Heart right ventricle (tissue), 16 donors: ENCODE data around the gene MTG2. TPM values are rescaled to one million over a fixed set of nuclear protein-coding genes. Genes with fewer than 3 reads are reported as not detected.

Experiments used
- ATAC-seq, 8 donors: fragments of 200-7000 bp; cut with Tn5 transposase; one replicate each; pipeline ENCODE4 v1.9.1; 2020; ENCODE audit warnings: mild to moderate bottlenecking in 8 of 8, moderate library complexity in 8 of 8, moderate number of reproducible peaks in 1 of 8
- DNase-seq, 2 donors: peaks; one replicate each; pipeline ENCODE4 v3.0.0-alpha.2; 2020
- H3K27ac ChIP-seq, 10 donors: fragments of 200-600 bp; sonication (generic) in 2 of 10; one replicate each; pipeline versions ENCODE4 v1.5.0 to v1.8.0; 2020 to 2022; ENCODE audit warnings: mild to moderate bottlenecking in 3 of 10
- H3K27me3 ChIP-seq, 7 donors: fragments of 200-600 bp; one replicate each; pipeline ENCODE4 v1.8.0; 2021 to 2022; ENCODE audit warnings: mild to moderate bottlenecking in 2 of 7
- H3K36me3 ChIP-seq, 9 donors: fragments of 200-600 bp; sonication (generic) in 1 of 9; one replicate each; pipeline versions ENCODE4 v1.5.0 to v1.8.0; 2020 to 2022; ENCODE audit warnings: mild to moderate bottlenecking in 2 of 9
- H3K4me1 ChIP-seq, 9 donors: fragments of 200-600 bp; sonication (generic) in 1 of 9; one replicate each; pipeline versions ENCODE4 v1.5.0 to v1.8.0; 2020 to 2022; ENCODE audit warnings: mild to moderate bottlenecking in 4 of 9
- H3K4me3 ChIP-seq, 10 donors: fragments of 200-600 bp; sonication (generic) in 2 of 10; one replicate each; pipeline versions ENCODE4 v1.5.0 to v1.8.0; 2020 to 2022; ENCODE audit warnings: mild to moderate bottlenecking in 7 of 10, moderate library complexity in 2 of 10
- H3K9me3 ChIP-seq, 11 donors: fragments of 200-600 bp in 10 of 11; sonication (generic) in 2 of 11; one replicate each; pipeline versions ENCODE4 v1.5.0 to v1.8.0; 2013 to 2022; ENCODE audit warnings: mild to moderate bottlenecking in 2 of 11, control low read depth in 1 of 11, moderate library complexity in 1 of 11
- CTCF ChIP-seq, 9 donors: fragments of 200-600 bp; sonication (generic) in 2 of 9; IDR thresholded peaks; one replicate each; pipeline versions ENCODE4 v1.5.0 to v1.8.0; 2021 to 2022; ENCODE audit warnings: antibody characterized with exemption in 9 of 9, mild to moderate bottlenecking in 5 of 9, moderate library complexity in 1 of 9
- WGBS, 2 donors: extraction: QIAGEN DNeasy Blood & Tissue Kit; methylation state at CpG; one replicate each; pipeline ENCODE4 v1.1.7; 2013; ENCODE audit warnings: inconsistent platforms in 1 of 2; 5-methylcytosine and 5-hydroxymethylcytosine counted together
- intact Hi-C, 10 donors: fragments of 100-400 bp; cut with DNase I; formaldehyde crosslinking; loops; one replicate each; pipeline versions ENCODE4 v1.11.1 to v1.14.2; 2022
- polyA plus RNA-seq, 2 donors: library from polyadenylated mRNA; stranded (reverse); fragments of 200-250 nt; gene quantifications; one replicate each; pipeline ENCODE4 v1.2.3, GENCODE V29; 2013
- total RNA-seq, 10 donors: library from RNA; stranded (reverse); fragmentation: NEBNext Ultra II Directional in 3 of 10; extraction: Animal tissue kit (Norgen Biotek cat#: 25700) in 3 of 10; gene quantifications; one replicate each; pipeline versions ENCODE4 v1.2.1 to v1.2.4, GENCODE V29; 2021 to 2023
- donor health status: Arrhythmogenic right ventricular cardiomyopathy.
- donor health status: ischemic (EF 13 %, LVEDD 7.1; RV severe dilation, severe dysfunction).
- donor health status: healthy with polysubstance abuse.
- donor health status: DM: no; HTN: yes; CAD: no.
- donor health status: DM: no; HTN: no; CAD: no.
- donor health status: ischemic (EF 25% LVEDD 6.9; RV normal size, moderate dysfunction).
- donor health status: ischemic (EF 25% LVEDD 5.7; RV mildly dilated, moderate dysfunction).
- donor health status: healthy.
- donor health status: DM: yes; HTN: yes; CAD: no.
- donor health status: Ischemic cardiomyopathy.
- donor health status: ischemic (EF 35%, LVEDD 5.7; RV mildly dilated, moderate dysfunction).
- donor health status: nonischemic (EF 11% LVEDD 7.7; RV severe dilation, severe dysfunction).
- donor health status: DM: yes; HTN: yes; CAD: no.
- donor health status: PGD.
- donor health status: ischemic (EF 29% LVEDD 5.4; RV normal size, mild dysfunction).
- donor health status: nonischemic (EF 23%, LVEDD 6.1; RV moderate dilation, normal function).

Gene MTG2
- total and polyA plus RNA-seq, 12 donors = 21.5 to 55.5 (median 28.2) TPM

GRCh38 chr20:62134735-62135231, 48.0 kb upstream of the MTG2 start:
- Histone ChIP-seq H3K9me3 (no peaks in the 10 kb centered on the region), H3K4me3 (peak overlapping the region in 1 of 10 donors; percentile 19), H3K36me3 (peaks cover 11 to 100% (median 69%) of the 10 kb centered on the region in 9 donors), H3K4me1 (peaks cover 24 to 61% (median 46%) of the 10 kb centered on the region in 9 donors), H3K27ac (peak overlapping the region in 7 of 10 donors; percentile 54 to 87 (median 77)), H3K27me3 (no peaks in the 10 kb centered on the region)
- intact Hi-C loops = loop anchor here in 8 of 10 donors (5.0 kb wide), 3 partner anchors 67 to 122 kb away; partner anchors contain the start of gene TAF4 (in 2 of the 8)
- no peak for TF ChIP-seq CTCF (IDR thresholded peaks at IDR 0.05)
- DNase-seq (no peak), ATAC-seq (peak in 4 of 8 donors; percentile 1 to 21 (median 8))
- 51 to 64% methylated on average over 11 of the region's 11 CpGs for WGBS, 2 donors

GRCh38 chr20:62135573-62136266, 47.1 kb upstream of the MTG2 start:
- ATAC-seq (no peak), DNase-seq (no peak)
- peaks cover 11 to 100% (median 66%) of the 10 kb centered on the region in 9 donors for H3K36me3 ChIP-seq
- TF ChIP-seq CTCF (IDR thresholded peaks at IDR 0.05) = no peak
- no peaks in the 10 kb centered on the region for H3K9me3 ChIP-seq
- H3K27me3 ChIP-seq = no peaks in the 10 kb centered on the region
- intact Hi-C loops = loop anchor here in 8 of 10 donors (2.0 to 5.0 kb wide), 4 partner anchors 13 to 123 kb away; partner anchors contain the start of genes TAF4 (in 2 of the 8) and LSM14B (in 1 of the 8)
- H3K4me1 ChIP-seq = peaks cover 24 to 59% (median 46%) of the 10 kb centered on the region in 9 donors
- 92% methylated on average over 8 of the region's 8 CpGs for WGBS, 2 donors
- H3K27ac ChIP-seq = peak overlapping the region in 1 of 10 donors; percentile 87
- no peak overlapping the region for H3K4me3 ChIP-seq

DNA sequence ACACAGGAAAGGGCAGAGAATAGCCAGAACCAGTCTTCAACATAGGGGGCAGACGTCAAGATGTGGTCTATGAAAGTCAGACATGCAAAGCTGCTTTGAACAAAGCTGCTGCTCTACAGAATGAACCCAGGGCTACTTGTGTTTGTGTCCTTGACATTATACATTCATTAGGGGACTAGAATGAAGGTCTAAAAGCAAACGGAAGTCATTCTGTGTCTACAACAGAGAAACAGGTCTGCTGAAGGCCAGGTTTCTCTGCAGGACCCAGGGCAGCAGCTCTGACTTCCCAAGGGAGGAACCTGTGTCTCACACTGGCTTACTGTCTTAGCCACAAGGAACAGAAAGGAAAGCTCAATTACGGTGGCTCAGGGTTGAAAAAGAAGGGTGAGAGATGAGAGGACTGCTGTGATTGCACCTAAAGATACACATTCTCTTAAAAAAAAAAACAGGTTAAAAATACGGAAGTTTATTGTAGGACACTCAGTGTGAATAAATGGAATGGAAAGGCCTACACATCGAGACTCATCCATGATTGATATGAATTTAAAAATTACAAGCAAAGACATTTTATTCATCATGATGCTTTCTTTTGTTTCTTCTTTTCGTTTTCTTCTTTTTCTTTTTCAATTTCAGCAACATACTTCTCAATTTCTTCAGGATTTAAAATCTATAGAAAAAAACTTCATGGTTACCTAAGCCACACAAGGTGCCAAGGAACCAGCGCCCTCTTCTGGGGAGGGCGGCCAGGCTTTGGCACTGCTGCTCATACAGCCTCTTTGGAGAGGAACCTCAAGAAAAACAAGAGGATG, 46.3 kb upstream of the MTG2 start:
- intact Hi-C loops = loop anchor here in 8 of 10 donors (2.0 to 5.0 kb wide), 4 partner anchors 14 to 124 kb away; partner anchors contain the start of genes TAF4 (in 2 of the 8) and LSM14B (in 1 of the 8)
- Histone ChIP-seq H3K27me3 (no peaks in the 10 kb centered on the region), H3K4me3 (no peak overlapping the region), H3K9me3 (no peaks in the 10 kb centered on the region), H3K4me1 (peaks cover 26 to 59% (median 49%) of the 10 kb centered on the region in 9 donors), H3K27ac (no peak overlapping the region), H3K36me3 (peaks cover 5 to 99% (median 58%) of the 10 kb centered on the region in 9 donors)
- ATAC-seq (peak in 4 of 8 donors; percentile 28 to 48 (median 42)), DNase-seq (peak; percentile 56 to 63)
- 51 to 55% methylated on average over 8 of the region's 8 CpGs for WGBS, 2 donors
- TF ChIP-seq CTCF (IDR thresholded peaks at IDR 0.05) = peak; percentile 29 to 86 (median 79)

DNA sequence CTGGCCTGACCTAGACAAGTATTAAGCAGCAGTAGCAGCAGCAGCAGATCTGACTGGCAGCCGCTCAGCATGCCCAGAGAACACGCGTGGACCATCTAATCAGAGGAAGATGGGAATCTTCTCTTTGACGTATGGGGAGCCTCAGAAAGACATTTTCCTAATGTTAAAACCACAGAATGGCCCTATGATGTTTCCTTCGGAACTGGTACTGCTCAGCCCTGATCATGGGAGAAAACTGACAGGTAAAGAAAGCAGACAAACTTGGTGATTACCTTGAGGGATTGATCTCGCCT, 45.8 kb upstream of the MTG2 start:
- Histone ChIP-seq H3K27me3 (no peaks in the 10 kb centered on the region), H3K4me1 (peaks cover 27 to 59% (median 50%) of the 10 kb centered on the region in 9 donors), H3K9me3 (no peaks in the 10 kb centered on the region), H3K36me3 (peaks cover 5 to 94% (median 53%) of the 10 kb centered on the region in 9 donors), H3K27ac (peak overlapping the region in 1 of 10 donors; percentile 11), H3K4me3 (no peak overlapping the region)
- DNase-seq = no peak
- peak in 3 of 9 donors; percentile 13 to 43 (median 23) for TF ChIP-seq CTCF (IDR thresholded peaks at IDR 0.05)
- intact Hi-C loops = loop anchor here in 8 of 10 donors (2.0 to 5.0 kb wide), 4 partner anchors 14 to 125 kb away; partner anchors contain the start of genes TAF4 (in 2 of the 8) and LSM14B (in 1 of the 8)
- ATAC-seq = no peak
- WGBS, 2 donors = 74 to 75% methylated on average over 6 of the region's 6 CpGs
